OCI-LY7 (cell line): ENCODE measurements around the gene CORO2B. TPM values are rescaled to one million over a fixed set of nuclear protein-coding genes. Genes with fewer than 3 reads are reported as not detected.

Source experiments
- BruUV-seq: library from RNA; stranded (reverse); fragments of 400-500 nt; replicated peaks from 2 replicates; lab custom pipeline; 2021; lab: Mats Ljungman, UMichigan
- CTCF ChIA-PET: fragments of 300-600 bp; sonication (Branson Sonifier 250); formaldehyde crosslinking; loops from one replicate; lab custom pipeline; 2022; ENCODE audit warnings: antibody characterized with exemption; ENCODE audit not compliant: unreplicated experiment; lab: Charles Lee
- POLR2A ChIA-PET: fragments of 300-600 bp; sonication (Branson Sonifier 250); formaldehyde crosslinking; loops from one replicate; lab custom pipeline; 2022; ENCODE audit warnings: antibody characterized with exemption; lab: Charles Lee
- DNase-seq: peaks from one replicate; pipeline ENCODE4 v3.0.0-alpha.2; 2015; ENCODE audit warnings: low spot score
- H2AFZ ChIP-seq: fragments of 200-600 bp; sonication (generic), shearing (Covaris generic); 2 replicates; pipeline ENCODE4 v1.6.1; 2014; ENCODE audit warnings: mild to moderate bottlenecking, antibody characterized with exemption, low read length, moderate library complexity
- H3K27ac ChIP-seq: fragments of 200-600 bp; sonication (generic); 2 replicates; pipeline ENCODE4 v1.5.1; 2014; ENCODE audit warnings: mixed run types, low read depth, mild to moderate bottlenecking, moderate library complexity, low read length, inconsistent platforms; ENCODE audit not compliant: poor library complexity, severe bottlenecking
- H3K36me3 ChIP-seq: fragments of 200-600 bp; sonication (generic); 2 replicates; pipeline ENCODE4 v1.6.1; 2014; ENCODE audit warnings: mild to moderate bottlenecking, antibody characterized with exemption, low read length, moderate library complexity, mixed read lengths; ENCODE audit not compliant: insufficient read depth
- H3K4me1 ChIP-seq: fragments of 200-600 bp; sonication (generic); 2 replicates; pipeline ENCODE4 v1.5.1; 2014; ENCODE audit warnings: mild to moderate bottlenecking, low read length; ENCODE audit not compliant: insufficient read depth, poor library complexity, severe bottlenecking
- H3K4me2 ChIP-seq: fragments of 200-600 bp; sonication (generic); 2 replicates; pipeline ENCODE4 v1.6.1; 2014; ENCODE audit warnings: mild to moderate bottlenecking, low read length
- H3K4me3 ChIP-seq: fragments of 200-600 bp; sonication (generic); 2 replicates; pipeline ENCODE4 v1.5.1; 2014; ENCODE audit warnings: mild to moderate bottlenecking, low read depth, low read length; ENCODE audit not compliant: poor library complexity, severe bottlenecking
- H3K79me2 ChIP-seq: fragments of 200-600 bp; sonication (generic); 2 replicates; pipeline ENCODE4 v1.6.1; 2016; ENCODE audit warnings: low read depth, mild to moderate bottlenecking, low read length, moderate library complexity, mixed read lengths; ENCODE audit not compliant: insufficient read depth
- H3K9me2 ChIP-seq: fragments of 200-600 bp; sonication (generic); 2 replicates; pipeline ENCODE4 v1.6.1; 2016; ENCODE audit warnings: mild to moderate bottlenecking, low read length, mixed read lengths; ENCODE audit not compliant: insufficient read depth
- H3K9me3 ChIP-seq: fragments of 200-600 bp; sonication (generic); 2 replicates; pipeline ENCODE4 v1.6.1; 2014; ENCODE audit warnings: mild to moderate bottlenecking, mixed run types, low read length, mixed read lengths
- H4K20me1 ChIP-seq: fragments of 200-600 bp; sonication (generic); 2 replicates; pipeline ENCODE4 v1.6.1; 2014; ENCODE audit warnings: mild to moderate bottlenecking, antibody characterized with exemption, low read length, moderate library complexity, mixed read lengths; ENCODE audit not compliant: insufficient read depth
- EZH2phosphoT487 ChIP-seq: fragments of 200-600 bp; sonication (generic); IDR thresholded peaks from 2 replicates; pipeline ENCODE4 v1.6.1; 2018; ENCODE audit warnings: low read depth, borderline replicate concordance, mild to moderate bottlenecking, mixed run types, antibody characterized with exemption, low read length, moderate library complexity, mixed read lengths
- intact Hi-C: fragments of 100-400 bp; cut with micrococcal nuclease; formaldehyde crosslinking; loops from one replicate; pipeline ENCODE4 v1.10.0; 2022; ENCODE audit not compliant: unreplicated experiment
- total RNA-seq, 2 experiments: library from RNA; depleted of rRNA in 1 of 2; stranded (reverse); fragments of >200 nt in 1 of 2; shearing (Covaris generic) in 1 of 2; gene quantifications; 2 replicates each; pipeline ENCODE4 v1.2.3, GENCODE V29; 2014 to 2022
- TF ChIP-seq, protein P1 (sequence below): fragments of 200-600 bp; sonication (generic); conservative IDR thresholded peaks from 2 replicates; pipeline ENCODE4 v1.5.1; 2014; ENCODE audit warnings: mild to moderate bottlenecking, antibody characterized with exemption, low read length, moderate library complexity, mixed read lengths

CORO2B gene
- total RNA-seq, 2 experiments from 2014 or later, result 7.4 to 12.5 TPM

DNA sequence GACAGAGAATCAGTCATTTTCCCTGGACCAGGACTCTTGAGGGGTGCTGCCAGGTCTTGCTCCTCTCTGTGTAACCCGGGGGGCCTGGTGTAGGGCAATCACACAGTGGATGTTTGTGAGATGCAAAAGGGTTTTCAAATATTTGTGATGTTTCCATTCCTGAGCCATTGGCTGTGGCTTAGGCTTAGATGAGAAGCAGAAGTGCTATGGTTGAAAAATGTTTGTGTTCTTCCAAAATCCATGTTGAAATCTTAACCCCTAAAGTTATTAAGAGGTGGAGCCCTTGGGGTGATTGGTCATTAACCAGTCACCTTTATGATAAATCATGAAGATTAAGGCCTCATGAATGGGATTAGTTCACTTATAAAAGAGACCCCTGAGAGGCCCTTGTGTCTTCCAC is 36.5 kb downstream of the CORO2B start:
- no peak for TF ChIP-seq EZH2phosphoT487
- TF ChIP-seq, protein P1, sequence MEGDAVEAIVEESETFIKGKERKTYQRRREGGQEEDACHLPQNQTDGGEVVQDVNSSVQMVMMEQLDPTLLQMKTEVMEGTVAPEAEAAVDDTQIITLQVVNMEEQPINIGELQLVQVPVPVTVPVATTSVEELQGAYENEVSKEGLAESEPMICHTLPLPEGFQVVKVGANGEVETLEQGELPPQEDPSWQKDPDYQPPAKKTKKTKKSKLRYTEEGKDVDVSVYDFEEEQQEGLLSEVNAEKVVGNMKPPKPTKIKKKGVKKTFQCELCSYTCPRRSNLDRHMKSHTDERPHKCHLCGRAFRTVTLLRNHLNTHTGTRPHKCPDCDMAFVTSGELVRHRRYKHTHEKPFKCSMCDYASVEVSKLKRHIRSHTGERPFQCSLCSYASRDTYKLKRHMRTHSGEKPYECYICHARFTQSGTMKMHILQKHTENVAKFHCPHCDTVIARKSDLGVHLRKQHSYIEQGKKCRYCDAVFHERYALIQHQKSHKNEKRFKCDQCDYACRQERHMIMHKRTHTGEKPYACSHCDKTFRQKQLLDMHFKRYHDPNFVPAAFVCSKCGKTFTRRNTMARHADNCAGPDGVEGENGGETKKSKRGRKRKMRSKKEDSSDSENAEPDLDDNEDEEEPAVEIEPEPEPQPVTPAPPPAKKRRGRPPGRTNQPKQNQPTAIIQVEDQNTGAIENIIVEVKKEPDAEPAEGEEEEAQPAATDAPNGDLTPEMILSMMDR, result no peak
- intact Hi-C loops, result no loop called here
- Histone ChIP-seq H3K36me3 (no peaks in the 10 kb centered on the region; the same call in 1 of the 2 replicates), H3K9me3 (no peaks in the 10 kb centered on the region; the same call in 1 of the 2 replicates), H3K79me2 (peaks cover 3% of the 10 kb centered on the region; the same call in 1 of the 2 replicates), H3K27ac (no peak overlapping the region), H3K9me2 (no peaks in the 10 kb centered on the region), H3K4me2 (no peak overlapping the region), H3K4me1 (peaks cover 35% of the 10 kb centered on the region), H2AFZ (no peak overlapping the region), H3K4me3 (no peak overlapping the region), H4K20me1 (no peaks in the 10 kb centered on the region)
- POLR2A ChIA-PET, result no interaction called here
- CTCF ChIA-PET, result no interaction called here
- BruUV-seq, result no TSS peak
- DNase-seq, result no peak

DNA sequence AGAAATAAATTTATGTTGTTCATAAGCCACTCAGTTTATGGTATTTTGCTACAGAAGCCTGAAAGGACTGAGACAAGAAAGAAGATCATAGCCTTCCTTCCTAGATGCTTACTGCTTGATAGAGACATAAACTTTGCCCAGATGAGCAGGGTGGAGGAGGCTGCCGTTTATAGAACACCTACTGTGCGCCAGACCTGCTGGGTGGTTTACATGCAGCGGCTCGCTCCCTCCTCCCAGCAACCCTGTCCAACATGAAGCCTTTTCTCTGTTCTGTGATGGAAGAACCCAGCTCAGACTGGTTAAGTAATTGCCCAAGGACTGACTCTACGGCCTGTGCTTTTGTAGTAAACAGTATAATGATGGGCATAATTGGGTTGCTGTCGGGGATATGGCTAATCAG is 37.0 kb downstream of the CORO2B start:
- intact Hi-C loops, result no loop called here
- Histone ChIP-seq H3K9me3 (no peaks in the 10 kb centered on the region; the same call in 1 of the 2 replicates), H4K20me1 (no peaks in the 10 kb centered on the region), H3K27ac (no peak overlapping the region), H3K4me2 (no peak overlapping the region), H3K4me1 (peaks cover 35% of the 10 kb centered on the region), H3K36me3 (no peaks in the 10 kb centered on the region; the same call in 1 of the 2 replicates), H3K4me3 (no peak overlapping the region), H3K79me2 (peaks cover 3% of the 10 kb centered on the region; the same call in 1 of the 2 replicates), H3K9me2 (no peaks in the 10 kb centered on the region), H2AFZ (no peak overlapping the region)
- no peak for TF ChIP-seq EZH2phosphoT487
- TF ChIP-seq, protein P1, result no peak
- ChIA-PET CTCF (no interaction called here), POLR2A (interaction anchor here (0.9 kb wide), 1 partner anchor 15 kb away, joined by 3 read pairs; no protein-coding TSS in a partner anchor)
- BruUV-seq, result no TSS peak
- no peak for DNase-seq

DNA sequence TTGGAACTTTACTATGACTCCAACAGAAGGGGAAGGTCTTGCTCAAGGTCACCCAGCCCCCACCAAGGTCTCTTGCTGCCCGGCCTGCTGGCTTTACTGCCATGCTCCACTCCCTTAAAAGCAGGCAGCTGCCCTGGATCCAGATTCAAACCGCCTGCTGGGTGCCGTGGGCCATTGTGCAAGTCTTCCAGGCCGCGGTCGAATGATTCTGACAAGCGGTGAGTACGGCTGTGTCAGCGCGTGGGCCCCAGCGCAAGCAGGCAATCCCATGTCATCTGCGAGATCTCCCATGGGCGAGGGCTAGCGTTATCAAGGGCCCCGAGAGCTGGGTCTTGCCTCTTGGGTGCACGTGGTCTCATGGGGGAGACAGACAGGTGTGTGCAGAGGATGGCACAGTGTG is 37.6 kb downstream of the CORO2B start:
- ChIA-PET CTCF (no interaction called here), POLR2A (interaction anchor here (0.9 kb wide), 1 partner anchor 15 kb away, joined by 3 read pairs; no protein-coding TSS in a partner anchor)
- H3K4me2 ChIP-seq, result no peak overlapping the region

More for the DNA sequence above, 37.6 kb downstream of the CORO2B start:
- Histone ChIP-seq H3K36me3 (no peaks in the 10 kb centered on the region; the same call in 1 of the 2 replicates), H3K9me2 (no peaks in the 10 kb centered on the region), H3K27ac (no peak overlapping the region), H3K4me3 (no peak overlapping the region), H4K20me1 (no peaks in the 10 kb centered on the region), H3K4me1 (peaks cover 38% of the 10 kb centered on the region), H3K79me2 (peaks cover 3% of the 10 kb centered on the region; the same call in 1 of the 2 replicates), H3K9me3 (no peaks in the 10 kb centered on the region; the same call in 1 of the 2 replicates), H2AFZ (no peak overlapping the region)
- BruUV-seq, result no TSS peak
- DNase-seq, result no peak
- intact Hi-C loops, result no loop called here
- TF ChIP-seq, protein P1, result no peak
- TF ChIP-seq EZH2phosphoT487, result no peak
